ENCODE data around the gene KSR2.

DNA sequence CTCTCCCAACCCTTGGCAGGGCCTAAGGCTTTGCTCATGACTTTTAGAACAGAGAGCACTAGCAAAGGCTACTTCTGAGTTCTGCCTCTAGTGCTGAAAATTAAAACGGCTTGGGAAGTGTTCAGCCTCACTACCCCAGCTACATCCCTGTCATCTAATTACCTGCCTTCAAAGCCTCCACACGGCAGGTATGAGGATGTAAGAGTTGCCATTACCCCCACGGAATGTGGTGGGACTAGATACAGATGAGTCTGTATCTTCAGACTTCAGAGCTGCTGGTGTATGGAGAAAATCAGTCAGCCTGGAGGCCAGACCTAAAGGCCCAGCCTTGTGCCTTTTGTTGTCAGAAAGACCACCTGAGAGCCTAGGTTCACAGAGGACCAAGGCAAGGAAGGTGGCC, 392.7 kb downstream of the KSR2 start:
- TF ChIP-seq, protein P1, sequence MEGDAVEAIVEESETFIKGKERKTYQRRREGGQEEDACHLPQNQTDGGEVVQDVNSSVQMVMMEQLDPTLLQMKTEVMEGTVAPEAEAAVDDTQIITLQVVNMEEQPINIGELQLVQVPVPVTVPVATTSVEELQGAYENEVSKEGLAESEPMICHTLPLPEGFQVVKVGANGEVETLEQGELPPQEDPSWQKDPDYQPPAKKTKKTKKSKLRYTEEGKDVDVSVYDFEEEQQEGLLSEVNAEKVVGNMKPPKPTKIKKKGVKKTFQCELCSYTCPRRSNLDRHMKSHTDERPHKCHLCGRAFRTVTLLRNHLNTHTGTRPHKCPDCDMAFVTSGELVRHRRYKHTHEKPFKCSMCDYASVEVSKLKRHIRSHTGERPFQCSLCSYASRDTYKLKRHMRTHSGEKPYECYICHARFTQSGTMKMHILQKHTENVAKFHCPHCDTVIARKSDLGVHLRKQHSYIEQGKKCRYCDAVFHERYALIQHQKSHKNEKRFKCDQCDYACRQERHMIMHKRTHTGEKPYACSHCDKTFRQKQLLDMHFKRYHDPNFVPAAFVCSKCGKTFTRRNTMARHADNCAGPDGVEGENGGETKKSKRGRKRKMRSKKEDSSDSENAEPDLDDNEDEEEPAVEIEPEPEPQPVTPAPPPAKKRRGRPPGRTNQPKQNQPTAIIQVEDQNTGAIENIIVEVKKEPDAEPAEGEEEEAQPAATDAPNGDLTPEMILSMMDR (IDR thresholded peaks at IDR 0.05), result no peak
- no peak for TF ChIP-seq POLR2A (IDR thresholded peaks at IDR 0.05)
